Smooth muscle cell (in vitro differentiated cells): ENCODE results near the gene VSIR. TPM values are rescaled to one million over a fixed set of nuclear protein-coding genes. Genes with fewer than 3 reads are reported as not detected.

Experiments
- DNase-seq: peaks from one replicate; lab custom pipeline; 2025; ENCODE audit not compliant: unreplicated experiment; lab: John Stamatoyannopoulos, UW
- H2AFZ ChIP-seq: fragments of 200-600 bp; sonication (generic); 2 replicates; pipeline ENCODE4 v1.6.0; 2016; ENCODE audit warnings: antibody characterized with exemption, low read depth, mild to moderate bottlenecking
- H3F3A ChIP-seq: fragments of 200-600 bp; sonication (generic); 2 replicates; pipeline ENCODE4 v1.6.0; 2017; ENCODE audit warnings: antibody characterized with exemption, low read depth
- H3K27ac ChIP-seq: fragments of 200-600 bp; sonication (generic); 2 replicates; pipeline ENCODE4 v1.5.1; 2016; ENCODE audit warnings: low read depth, mild to moderate bottlenecking
- H3K27me3 ChIP-seq: fragments of 200-600 bp; sonication (generic); 2 replicates; pipeline ENCODE4 v1.6.1; 2016; ENCODE audit warnings: low read depth, mild to moderate bottlenecking
- H3K36me3 ChIP-seq: fragments of 200-600 bp; sonication (generic); 2 replicates; pipeline ENCODE4 v1.5.1; 2016; ENCODE audit warnings: low read depth
- H3K4me1 ChIP-seq: fragments of 200-600 bp; sonication (generic); 2 replicates; pipeline ENCODE4 v1.5.1; 2016; ENCODE audit warnings: low read depth
- H3K4me2 ChIP-seq: fragments of 200-600 bp; sonication (generic); 2 replicates; pipeline ENCODE4 v1.6.0; 2016; ENCODE audit warnings: mild to moderate bottlenecking
- H3K4me3 ChIP-seq: fragments of 200-600 bp; sonication (generic); 2 replicates; pipeline ENCODE4 v1.5.1; 2016; ENCODE audit warnings: mild to moderate bottlenecking
- H3K79me2 ChIP-seq: fragments of 200-600 bp; sonication (generic); 2 replicates; pipeline ENCODE4 v1.6.0; 2016; ENCODE audit warnings: low read depth, mild to moderate bottlenecking
- H3K9ac ChIP-seq: fragments of 200-600 bp; sonication (generic); 2 replicates; pipeline ENCODE4 v1.6.0; 2016; ENCODE audit warnings: low read depth
- H3K9me3 ChIP-seq: fragments of 200-600 bp; sonication (generic); replicated peaks from 2 replicates; pipeline ENCODE4 v1.5.1; 2016; ENCODE audit warnings: low read depth
- H4K20me1 ChIP-seq: fragments of 200-600 bp; sonication (generic); 2 replicates; pipeline ENCODE4 v1.6.0; 2016; ENCODE audit warnings: low read depth
- CTCF ChIP-seq: fragments of 200-600 bp; sonication (generic); IDR thresholded peaks from 2 replicates; pipeline ENCODE4 v1.5.1; 2017; ENCODE audit warnings: borderline replicate concordance, mild to moderate bottlenecking, antibody characterized with exemption; ENCODE audit not compliant: insufficient read depth, poor library complexity, severe bottlenecking
- WGBS: methylation state at CpG from one replicate; pipeline ENCODE4 v1.1.7; 2016; ENCODE audit warnings: low lambda C conversion rate; 5-methylcytosine and 5-hydroxymethylcytosine counted together
- polyA plus RNA-seq: library from polyadenylated mRNA; unstranded; fragments of >200 nt; fragmentation: Nextera tagmentation; extraction: Ambion mirVana; gene quantifications from 2 replicates; pipeline ENCODE4 v1.2.1, GENCODE V29; 2016
- total RNA-seq: library from RNA; depleted of rRNA; stranded (reverse); fragments of >200 nt; gene quantifications from 2 replicates; pipeline ENCODE4 v1.2.3, GENCODE V29; 2014

Gene VSIR
- total and polyA plus RNA-seq, 2 experiments from 2014 or later = 3.6 TPM

DNA sequence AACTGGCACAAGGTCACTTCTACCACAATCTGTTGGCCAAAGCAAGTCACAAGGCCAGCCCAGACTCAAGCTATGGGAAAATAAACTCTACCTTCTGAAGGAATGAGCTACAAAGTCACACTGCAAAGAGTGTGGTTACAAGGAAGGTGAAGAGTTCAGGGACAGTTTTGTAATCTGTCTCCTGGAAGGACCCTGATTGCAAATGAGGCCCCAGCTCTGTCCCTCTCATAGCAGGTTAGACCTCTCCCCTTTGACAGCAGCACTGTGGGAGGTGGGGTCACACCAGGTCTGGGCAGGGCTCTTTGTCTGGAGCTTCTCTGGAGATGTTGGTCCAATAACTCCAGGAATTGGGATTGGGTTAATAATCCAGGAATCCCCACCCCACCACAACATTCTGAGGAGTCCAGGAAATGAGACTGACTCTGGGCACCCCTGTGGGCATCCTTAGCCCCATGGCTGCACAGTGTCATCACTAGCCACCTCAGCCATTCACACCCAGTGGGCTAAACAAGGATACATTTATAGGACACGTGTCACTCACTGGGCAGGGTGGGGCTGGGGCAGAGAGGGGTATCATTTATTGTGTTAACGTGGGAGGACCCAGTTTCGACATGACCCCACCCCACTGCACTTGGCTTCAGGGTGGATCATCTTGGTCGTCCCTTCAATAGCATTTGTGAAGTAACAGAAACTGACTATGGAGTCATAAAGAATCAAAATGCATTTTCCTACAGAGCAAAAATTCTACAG lies 30.1 kb downstream of the VSIR start:
- 80% methylated on average over 4 of the region's 4 CpGs for WGBS

GRCh38 chr10:71742301-71743088 lies 30.8 kb downstream of the VSIR start:
- Histone ChIP-seq H2AFZ (no peak overlapping the region), H3K4me1 (no peaks in the 10 kb centered on the region), H3K9ac (no peak overlapping the region), H3K36me3 (no peaks in the 10 kb centered on the region), H3F3A (no peaks in the 10 kb centered on the region), H4K20me1 (no peaks in the 10 kb centered on the region), H3K27me3 (no peaks in the 10 kb centered on the region), H3K79me2 (no peaks in the 10 kb centered on the region), H3K27ac (no peak overlapping the region), H3K4me3 (no peak overlapping the region), H3K4me2 (no peak overlapping the region), H3K9me3 (no peaks in the 10 kb centered on the region)
- WGBS = 88% methylated on average over 10 of the region's 10 CpGs
- no peak for TF ChIP-seq CTCF
- DNase-seq = no peak

More for the DNA sequence above, 30.1 kb downstream of the VSIR start:
- DNase-seq = no peak
- H3K27ac ChIP-seq = no peak overlapping the region
- no peaks in the 10 kb centered on the region for H3K79me2 ChIP-seq
- H3K4me3 ChIP-seq = no peak overlapping the region
- H3K36me3 ChIP-seq = no peaks in the 10 kb centered on the region
- no peaks in the 10 kb centered on the region for H3F3A ChIP-seq
- no peaks in the 10 kb centered on the region for H3K9me3 ChIP-seq
- no peaks in the 10 kb centered on the region for H3K4me1 ChIP-seq
- H4K20me1 ChIP-seq = no peaks in the 10 kb centered on the region
- H2AFZ ChIP-seq = no peak overlapping the region
- H3K27me3 ChIP-seq = no peaks in the 10 kb centered on the region
- no peak overlapping the region for H3K9ac ChIP-seq
- H3K4me2 ChIP-seq = no peak overlapping the region
- TF ChIP-seq CTCF = no peak

DNA sequence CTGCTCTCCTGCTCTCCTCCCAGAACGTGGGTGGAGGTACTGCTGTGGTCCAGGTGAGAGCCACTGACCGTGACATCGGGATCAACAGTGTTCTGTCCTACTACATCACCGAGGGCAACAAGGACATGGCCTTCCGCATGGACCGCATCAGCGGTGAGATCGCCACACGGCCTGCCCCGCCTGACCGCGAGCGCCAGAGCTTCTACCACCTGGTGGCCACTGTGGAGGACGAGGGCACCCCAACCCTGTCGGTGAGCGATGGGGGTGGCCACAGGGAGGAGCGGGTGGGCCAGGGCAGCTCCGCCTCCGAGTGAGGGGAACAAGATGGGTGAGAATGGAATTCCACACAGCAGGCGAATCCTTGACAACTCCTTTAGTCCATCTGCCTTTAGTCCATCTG lies 31.6 kb downstream of the VSIR start:
- Histone ChIP-seq H3K27me3 (no peaks in the 10 kb centered on the region), H2AFZ (no peak overlapping the region), H3F3A (no peaks in the 10 kb centered on the region), H3K4me1 (no peaks in the 10 kb centered on the region), H3K9ac (no peak overlapping the region), H3K9me3 (no peaks in the 10 kb centered on the region), H3K4me2 (no peak overlapping the region), H3K79me2 (no peaks in the 10 kb centered on the region), H3K4me3 (no peak overlapping the region), H3K27ac (no peak overlapping the region), H4K20me1 (no peaks in the 10 kb centered on the region), H3K36me3 (no peaks in the 10 kb centered on the region)
- no peak for TF ChIP-seq CTCF
- WGBS = 93% methylated on average over 20 of the region's 20 CpGs
- DNase-seq = no peak
